K562 (cell line): Measurements from ENCODE around the gene ARMC7. TPM values are rescaled to one million over a fixed set of nuclear protein-coding genes. Genes with fewer than 3 reads are reported as not detected.
A peak's percentile ranks its signal among the peaks of the same experiment; 100 is the strongest.

Source experiments
- ATF1 ChIP-seq, 2 experiments: fragments of 450-650 bp in 1 of 2; IDR thresholded peaks; 2 replicates each; pipeline ENCODE4 v1.6.1; 2016; ENCODE audit warnings: missing compliant biosample characterization in 1 of 2, missing genetic modification characterization in 1 of 2
- CHCHD3 ChIP-seq: fragments of 250-450 bp; sonication (Bioruptor Pico); IDR thresholded peaks from 2 replicates; pipeline ENCODE4 v2.1.2; 2022; ENCODE audit warnings: mild to moderate bottlenecking
- COPS2 ChIP-seq: fragments of 450-650 bp; conservative IDR thresholded peaks from 2 replicates; pipeline ENCODE4 v1.6.1; 2016; ENCODE audit warnings: mild to moderate bottlenecking, moderate library complexity
- CXXC5 ChIP-seq: fragments of 250-450 bp; sonication (Bioruptor Pico); IDR thresholded peaks from 2 replicates; pipeline ENCODE4 v1.8.0; 2022; ENCODE audit warnings: inconsistent platforms, mild to moderate bottlenecking, moderate library complexity
- DMBX1 ChIP-seq: fragments of 250-450 bp; sonication (Bioruptor Pico); IDR thresholded peaks from 2 replicates; pipeline ENCODE4 v1.8.0; 2022; ENCODE audit warnings: inconsistent platforms, mild to moderate bottlenecking, moderate library complexity, borderline replicate concordance
- HEY1 ChIP-seq: fragments of 250-450 bp; sonication (Bioruptor Pico); IDR thresholded peaks from 2 replicates; pipeline ENCODE4 v1.5.0; 2020; ENCODE audit warnings: mild to moderate bottlenecking, moderate library complexity, borderline replicate concordance
- HMGN3 ChIP-seq: IDR thresholded peaks from 2 replicates; pipeline ENCODE4 v1.6.1; 2011; ENCODE audit warnings: borderline replicate concordance, low read depth, mild to moderate bottlenecking, mixed read lengths, low read length; ENCODE audit not compliant: insufficient read length; ENCODE audit errors: extremely low read depth
- MTF1 ChIP-seq: fragments of 250-450 bp; sonication (Bioruptor Pico); IDR thresholded peaks from 2 replicates; pipeline ENCODE4 v1.9.0; 2021; ENCODE audit warnings: moderate library complexity, mild to moderate bottlenecking, inconsistent platforms, borderline replicate concordance
- NELFE ChIP-seq: IDR thresholded peaks from 2 replicates; pipeline ENCODE4 v1.6.1; 2011; ENCODE audit warnings: mild to moderate bottlenecking; ENCODE audit not compliant: insufficient read depth, insufficient read length
- NR3C1 ChIP-seq: sonication (generic); formaldehyde crosslinking; IDR thresholded peaks from 2 replicates; pipeline ENCODE4 v1.8.1; 2022; ENCODE audit warnings: missing genetic modification reagents
- PRPF4 ChIP-seq: fragments of 200-400 bp; formaldehyde crosslinking; IDR thresholded peaks from one replicate; pipeline ENCODE4 v1.6.1; 2017; ENCODE audit warnings: low read length, low read depth, mild to moderate bottlenecking; ENCODE audit not compliant: insufficient read depth, poor library complexity, severe bottlenecking
- RUNX1 ChIP-seq: sonication (generic); IDR thresholded peaks from 2 replicates; pipeline ENCODE4 v1.6.1; 2016; ENCODE audit warnings: antibody characterized with exemption, low read depth
- SLC30A9 ChIP-seq: fragments of 250-450 bp; sonication (Bioruptor Pico); IDR thresholded peaks from 2 replicates; pipeline ENCODE4 v1.8.0; 2022; ENCODE audit warnings: mild to moderate bottlenecking, moderate library complexity
- ZBED1 ChIP-seq: IDR thresholded peaks from 2 replicates; pipeline ENCODE4 v1.6.1; 2014
- ZC3H4 ChIP-seq: sonication (generic); formaldehyde crosslinking; IDR thresholded peaks from 2 replicates; pipeline ENCODE4 v1.9.0; 2021; ENCODE audit warnings: missing genetic modification reagents, borderline replicate concordance
- ZNF121 ChIP-seq: sonication (generic); formaldehyde crosslinking; conservative IDR thresholded peaks from 2 replicates; pipeline ENCODE4 v1.8.0; 2022; ENCODE audit warnings: missing genetic modification reagents
- ZNF134 ChIP-seq: fragments of 250-450 bp; sonication (Bioruptor Pico); conservative IDR thresholded peaks from 2 replicates; pipeline ENCODE4 v1.4.0; 2020
- ZNF217 ChIP-seq: sonication (generic); formaldehyde crosslinking; IDR thresholded peaks from 2 replicates; pipeline ENCODE4 v1.8.0; 2022; ENCODE audit warnings: mild to moderate bottlenecking, missing genetic modification reagents
- ZNF384 ChIP-seq: IDR thresholded peaks from 2 replicates; pipeline ENCODE4 v1.6.1; 2012; ENCODE audit warnings: low read depth, low read length, improper control_type of control experiment
- ZNF551 ChIP-seq: fragments of 250-450 bp; sonication (Bioruptor Pico); IDR thresholded peaks from 2 replicates; pipeline ENCODE4 v1.5.0; 2021; ENCODE audit warnings: mild to moderate bottlenecking, moderate library complexity
- ZNF668 ChIP-seq: fragments of 250-450 bp; sonication (Bioruptor Pico); IDR thresholded peaks from 2 replicates; pipeline ENCODE4 v1.8.0; 2022; ENCODE audit warnings: mild to moderate bottlenecking, inconsistent platforms
- ZNF780A ChIP-seq: fragments of 250-450 bp; sonication (Bioruptor Pico); IDR thresholded peaks from 2 replicates; pipeline ENCODE4 v1.5.0; 2021; ENCODE audit warnings: mild to moderate bottlenecking
- polyA plus RNA-seq, 8 experiments: library from polyadenylated mRNA; depleted of rRNA in 4 of 8; stranded (reverse) in 5 of 8; unstranded in 3 of 8; fragments of >200 nt; fragmentation: Nextera tagmentation in 2 of 8; fragmentation: Illumina TruSeq in 1 of 8; extraction: Ambion mirVana in 2 of 8; extraction: Trizol in 1 of 8; gene quantifications; 2 replicates each; pipeline versions ENCODE4 v1.2.1 to v1.2.3, GENCODE V29; 2011 to 2014; ENCODE audit warnings: inconsistent platforms in 1 of 8, missing spikeins in 1 of 8
- total RNA-seq, 7 experiments: library from RNA; depleted of rRNA in 6 of 7; stranded (reverse); fragments of >200 nt in 6 of 7; fragmentation: Illumina TruSeq in 2 of 7; extraction: Trizol in 2 of 7; gene quantifications; 2 replicates each; pipeline versions ENCODE4 v1.2.1 to v1.2.3, GENCODE V29; 2011 to 2021; ENCODE audit warnings: low replicate concordance in 1 of 7
- TF ChIP-seq, protein P1 (sequence below): sonication (generic); formaldehyde crosslinking; IDR thresholded peaks from 2 replicates; pipeline ENCODE4 v1.5.0; 2020; ENCODE audit warnings: missing genetic modification reagents
- TF ChIP-seq, protein P2 (sequence below): fragments of 450-650 bp; IDR thresholded peaks from 2 replicates; pipeline ENCODE4 v1.6.1; 2016; ENCODE audit warnings: antibody characterized with exemption
- TF ChIP-seq, protein P3 (sequence below): sonication (generic); formaldehyde crosslinking; IDR thresholded peaks from 2 replicates; pipeline ENCODE4 v1.8.0; 2022; ENCODE audit warnings: mild to moderate bottlenecking, missing genetic modification reagents, borderline replicate concordance

The ARMC7 gene
- total and polyA plus RNA-seq, 9 of the 15 experiments (the other 6 are each of a cell fraction or from before 2014, with no cell fraction given): 1.4 to 15.2 (median 5.9) TPM

DNA sequence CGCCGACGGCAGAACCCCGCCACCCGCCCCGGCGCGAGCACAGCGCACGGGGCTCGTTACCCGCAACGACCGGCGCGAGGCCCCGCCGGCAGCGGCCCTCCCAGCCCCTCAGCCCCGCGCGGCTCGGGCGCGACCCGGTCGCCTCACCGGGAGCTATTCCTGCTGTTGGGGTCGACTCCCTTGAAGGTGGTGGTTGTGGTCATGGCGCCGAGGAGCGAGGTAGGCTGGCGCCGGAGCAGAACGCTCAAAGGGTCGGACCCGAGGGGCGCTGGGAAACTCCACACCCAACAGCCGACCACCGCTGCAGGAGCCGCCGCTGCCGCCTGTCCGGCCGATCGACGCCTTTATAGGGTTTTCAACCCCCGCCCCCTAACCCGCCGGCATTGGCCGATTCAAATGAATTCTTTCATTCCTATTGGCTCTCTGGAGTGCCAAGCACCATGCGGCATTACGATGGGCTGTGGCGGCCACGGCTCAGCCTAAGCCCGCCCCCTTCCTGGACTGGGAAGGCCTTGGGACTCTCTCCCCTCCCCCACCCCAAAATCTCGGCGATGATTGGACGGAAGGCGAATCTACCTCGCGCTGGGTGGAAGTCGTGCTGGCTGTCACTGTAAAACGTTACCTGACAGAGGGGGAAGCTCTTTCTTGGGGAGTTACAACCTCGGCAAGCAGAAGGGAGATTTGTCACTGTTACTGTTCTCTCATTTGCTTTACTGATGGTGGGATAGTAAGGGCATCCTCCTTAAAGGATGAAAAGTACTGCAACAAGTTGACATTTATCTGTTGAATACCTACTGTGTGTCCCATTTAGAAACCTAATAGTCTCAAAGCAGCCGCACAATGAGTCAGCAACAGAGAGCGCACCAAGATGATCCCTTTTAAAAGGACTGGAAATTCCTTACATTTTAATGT, 44.7 kb downstream of the ARMC7 start, which contains the start of gene JPT1 (continued):
- TF ChIP-seq, protein P1, sequence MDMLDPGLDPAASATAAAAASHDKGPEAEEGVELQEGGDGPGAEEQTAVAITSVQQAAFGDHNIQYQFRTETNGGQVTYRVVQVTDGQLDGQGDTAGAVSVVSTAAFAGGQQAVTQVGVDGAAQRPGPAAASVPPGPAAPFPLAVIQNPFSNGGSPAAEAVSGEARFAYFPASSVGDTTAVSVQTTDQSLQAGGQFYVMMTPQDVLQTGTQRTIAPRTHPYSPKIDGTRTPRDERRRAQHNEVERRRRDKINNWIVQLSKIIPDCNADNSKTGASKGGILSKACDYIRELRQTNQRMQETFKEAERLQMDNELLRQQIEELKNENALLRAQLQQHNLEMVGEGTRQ (CRISPR knock-in tag): no peak
- peak; percentile 75; the same call in 1 of the 2 replicates for TF ChIP-seq CHCHD3 (CRISPR knock-in tag)
- TF ChIP-seq NR3C1 (CRISPR knock-in tag): 0 out of 2 replicates have a peak, but pooled peaks have one; percentile 18
- no peak for TF ChIP-seq ZNF668 (CRISPR knock-in tag)
- TF ChIP-seq COPS2: no peak
- TF ChIP-seq, protein P2, sequence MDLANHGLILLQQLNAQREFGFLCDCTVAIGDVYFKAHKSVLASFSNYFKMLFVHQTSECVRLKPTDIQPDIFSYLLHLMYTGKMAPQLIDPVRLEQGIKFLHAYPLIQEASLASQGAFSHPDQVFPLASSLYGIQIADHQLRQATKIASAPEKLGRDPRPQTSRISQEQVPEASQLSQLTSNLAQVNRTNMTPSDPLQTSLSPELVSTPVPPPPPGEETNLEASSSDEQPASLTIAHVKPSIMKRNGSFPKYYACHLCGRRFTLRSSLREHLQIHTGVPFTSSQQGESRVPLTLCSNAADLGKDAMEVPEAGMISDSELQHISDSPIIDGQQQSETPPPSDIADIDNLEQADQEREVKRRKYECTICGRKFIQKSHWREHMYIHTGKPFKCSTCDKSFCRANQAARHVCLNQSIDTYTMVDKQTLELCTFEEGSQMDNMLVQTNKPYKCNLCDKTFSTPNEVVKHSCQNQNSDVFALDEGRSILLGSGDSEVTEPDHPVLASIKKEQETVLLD: no peak
- TF ChIP-seq ZBED1: 0 out of 2 replicates have a peak, but pooled peaks have one; percentile 68
- TF ChIP-seq NELFE: peak; percentile 100
- no peak for TF ChIP-seq ZNF780A (CRISPR knock-in tag)
- TF ChIP-seq PRPF4: peak; percentile 91
- TF ChIP-seq ZNF551 (CRISPR knock-in tag): no peak
- no peak for TF ChIP-seq ZC3H4 (CRISPR knock-in tag)
- TF ChIP-seq DMBX1: 0 out of 2 replicates have a peak, but pooled peaks have one; percentile 28
- TF ChIP-seq, protein P3, sequence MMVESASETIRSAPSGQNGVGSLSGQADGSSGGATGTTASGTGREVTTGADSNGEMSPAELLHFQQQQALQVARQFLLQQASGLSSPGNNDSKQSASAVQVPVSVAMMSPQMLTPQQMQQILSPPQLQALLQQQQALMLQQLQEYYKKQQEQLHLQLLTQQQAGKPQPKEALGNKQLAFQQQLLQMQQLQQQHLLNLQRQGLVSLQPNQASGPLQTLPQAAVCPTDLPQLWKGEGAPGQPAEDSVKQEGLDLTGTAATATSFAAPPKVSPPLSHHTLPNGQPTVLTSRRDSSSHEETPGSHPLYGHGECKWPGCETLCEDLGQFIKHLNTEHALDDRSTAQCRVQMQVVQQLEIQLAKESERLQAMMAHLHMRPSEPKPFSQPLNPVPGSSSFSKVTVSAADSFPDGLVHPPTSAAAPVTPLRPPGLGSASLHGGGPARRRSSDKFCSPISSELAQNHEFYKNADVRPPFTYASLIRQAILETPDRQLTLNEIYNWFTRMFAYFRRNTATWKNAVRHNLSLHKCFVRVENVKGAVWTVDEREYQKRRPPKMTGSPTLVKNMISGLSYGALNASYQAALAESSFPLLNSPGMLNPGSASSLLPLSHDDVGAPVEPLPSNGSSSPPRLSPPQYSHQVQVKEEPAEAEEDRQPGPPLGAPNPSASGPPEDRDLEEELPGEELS: no peak; the same call in 1 of the 2 replicates
- TF ChIP-seq ZNF384: no peak
- TF ChIP-seq HMGN3: peak; percentile 72
- no peak for TF ChIP-seq ATF1 (CRISPR knock-in tag; IDR thresholded peaks at IDR 0.05)
- peak; percentile 87 for TF ChIP-seq ATF1 (tag; IDR thresholded peaks at IDR 0.05)
- TF ChIP-seq CXXC5 (CRISPR knock-in tag): peak; percentile 90
- TF ChIP-seq ZNF134 (CRISPR knock-in tag): no peak
- no peak for TF ChIP-seq ZNF121 (CRISPR knock-in tag)
- no peak for TF ChIP-seq HEY1 (CRISPR knock-in tag)
- no peak for TF ChIP-seq ZNF217 (CRISPR knock-in tag)
- TF ChIP-seq SLC30A9 (CRISPR knock-in tag): 0 out of 2 replicates have a peak, but pooled peaks have one; percentile 21
- no peak for TF ChIP-seq RUNX1
- no peak for TF ChIP-seq MTF1
